Ishikawa (cell line): ENCODE results near the gene TWF1.

ENCODE experiments used
- CEBPB ChIP-seq: IDR thresholded peaks from 2 replicates; pipeline ENCODE4 v1.6.1; 2012
- CREB1 ChIP-seq: IDR thresholded peaks from 2 replicates; pipeline ENCODE4 v1.6.1; 2012; ENCODE audit warnings: low read depth
- EGR1 ChIP-seq: IDR thresholded peaks from 2 replicates; pipeline ENCODE4 v1.6.1; 2012
- EP300 ChIP-seq: IDR thresholded peaks from 2 replicates; pipeline ENCODE4 v1.6.1; 2012; ENCODE audit warnings: borderline replicate concordance
- FOXM1 ChIP-seq: IDR thresholded peaks from 2 replicates; pipeline ENCODE4 v1.6.1; 2012; ENCODE audit warnings: low read depth, borderline replicate concordance
- NFIC ChIP-seq: IDR thresholded peaks from 2 replicates; pipeline ENCODE4 v1.6.1; 2012
- RAD21 ChIP-seq: IDR thresholded peaks from 2 replicates; pipeline ENCODE4 v1.6.1; 2012; ENCODE audit warnings: low read depth
- TAF1 ChIP-seq: IDR thresholded peaks from 2 replicates; pipeline ENCODE4 v1.6.1; 2012; ENCODE audit warnings: low read depth, mild to moderate bottlenecking
- TCF12 ChIP-seq: IDR thresholded peaks from 2 replicates; pipeline ENCODE4 v1.6.1; 2012; ENCODE audit warnings: low read depth
- TEAD4 ChIP-seq: IDR thresholded peaks from 2 replicates; pipeline ENCODE4 v1.6.1; 2012
- YY1 ChIP-seq: IDR thresholded peaks from 2 replicates; pipeline ENCODE4 v1.6.1; 2012; ENCODE audit warnings: low read depth
- ZBTB7A ChIP-seq: IDR thresholded peaks from 2 replicates; pipeline ENCODE4 v1.6.1; 2012; ENCODE audit warnings: low read depth
- TF ChIP-seq, protein P1 (sequence below): IDR thresholded peaks from 2 replicates; pipeline ENCODE4 v1.6.1; 2012
- TF ChIP-seq, protein P2 (sequence below): IDR thresholded peaks from 2 replicates; pipeline ENCODE4 v1.6.1; 2012; ENCODE audit warnings: low read depth, mild to moderate bottlenecking
- TF ChIP-seq, protein P3 (sequence below): IDR thresholded peaks from 2 replicates; pipeline ENCODE4 v1.6.1; 2012

TWF1 gene

DNA sequence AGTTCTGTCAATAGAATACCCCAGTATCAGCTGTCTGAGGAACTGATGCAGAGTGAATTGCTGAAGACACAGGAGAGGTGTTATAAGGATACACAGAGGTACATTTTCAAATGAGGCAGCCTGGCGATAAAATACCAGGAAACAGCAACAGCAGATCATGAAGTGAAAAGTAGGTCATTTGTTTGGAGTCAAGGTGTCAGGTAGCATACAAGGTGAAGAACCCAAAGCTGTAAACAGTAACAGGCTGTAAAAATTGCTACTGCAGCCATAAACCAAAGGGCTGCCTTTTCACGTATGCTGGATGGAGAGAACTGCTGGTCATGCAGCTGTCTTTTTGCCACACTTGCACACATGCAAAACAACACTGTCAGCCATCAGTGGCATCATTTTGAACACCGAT lies 9.3 kb upstream of the TWF1 start:
- TF ChIP-seq YY1 (no peak), ZBTB7A (no peak), TEAD4 (no peak), EGR1 (no peak), RAD21 (no peak), NFIC (no peak), CEBPB (no peak)
- TF ChIP-seq, protein P1, sequence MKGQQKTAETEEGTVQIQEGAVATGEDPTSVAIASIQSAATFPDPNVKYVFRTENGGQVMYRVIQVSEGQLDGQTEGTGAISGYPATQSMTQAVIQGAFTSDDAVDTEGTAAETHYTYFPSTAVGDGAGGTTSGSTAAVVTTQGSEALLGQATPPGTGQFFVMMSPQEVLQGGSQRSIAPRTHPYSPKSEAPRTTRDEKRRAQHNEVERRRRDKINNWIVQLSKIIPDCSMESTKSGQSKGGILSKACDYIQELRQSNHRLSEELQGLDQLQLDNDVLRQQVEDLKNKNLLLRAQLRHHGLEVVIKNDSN, result no peak

DNA sequence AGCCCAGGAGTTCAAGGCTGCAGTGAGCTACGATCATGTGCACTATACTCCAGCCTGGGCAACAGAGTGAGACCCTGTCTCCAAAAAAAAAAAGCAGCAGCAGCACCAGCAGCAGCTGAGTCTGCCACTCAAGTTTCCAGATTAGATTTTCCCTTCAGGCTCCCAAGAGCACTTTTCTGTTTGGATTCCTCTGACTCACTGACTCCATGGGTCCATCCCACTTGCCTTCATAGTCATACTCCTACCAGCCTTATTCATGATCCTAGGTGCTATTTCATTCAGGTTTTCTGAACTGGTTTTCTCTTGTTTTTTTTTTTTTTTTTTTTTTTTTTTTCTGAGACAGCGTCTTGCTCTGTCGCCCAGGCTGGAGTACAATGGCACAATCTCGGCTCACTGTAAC lies 6.8 kb upstream of the TWF1 start:
- TF ChIP-seq TAF1 (no peak), ZBTB7A (no peak)
- TF ChIP-seq, protein P2, sequence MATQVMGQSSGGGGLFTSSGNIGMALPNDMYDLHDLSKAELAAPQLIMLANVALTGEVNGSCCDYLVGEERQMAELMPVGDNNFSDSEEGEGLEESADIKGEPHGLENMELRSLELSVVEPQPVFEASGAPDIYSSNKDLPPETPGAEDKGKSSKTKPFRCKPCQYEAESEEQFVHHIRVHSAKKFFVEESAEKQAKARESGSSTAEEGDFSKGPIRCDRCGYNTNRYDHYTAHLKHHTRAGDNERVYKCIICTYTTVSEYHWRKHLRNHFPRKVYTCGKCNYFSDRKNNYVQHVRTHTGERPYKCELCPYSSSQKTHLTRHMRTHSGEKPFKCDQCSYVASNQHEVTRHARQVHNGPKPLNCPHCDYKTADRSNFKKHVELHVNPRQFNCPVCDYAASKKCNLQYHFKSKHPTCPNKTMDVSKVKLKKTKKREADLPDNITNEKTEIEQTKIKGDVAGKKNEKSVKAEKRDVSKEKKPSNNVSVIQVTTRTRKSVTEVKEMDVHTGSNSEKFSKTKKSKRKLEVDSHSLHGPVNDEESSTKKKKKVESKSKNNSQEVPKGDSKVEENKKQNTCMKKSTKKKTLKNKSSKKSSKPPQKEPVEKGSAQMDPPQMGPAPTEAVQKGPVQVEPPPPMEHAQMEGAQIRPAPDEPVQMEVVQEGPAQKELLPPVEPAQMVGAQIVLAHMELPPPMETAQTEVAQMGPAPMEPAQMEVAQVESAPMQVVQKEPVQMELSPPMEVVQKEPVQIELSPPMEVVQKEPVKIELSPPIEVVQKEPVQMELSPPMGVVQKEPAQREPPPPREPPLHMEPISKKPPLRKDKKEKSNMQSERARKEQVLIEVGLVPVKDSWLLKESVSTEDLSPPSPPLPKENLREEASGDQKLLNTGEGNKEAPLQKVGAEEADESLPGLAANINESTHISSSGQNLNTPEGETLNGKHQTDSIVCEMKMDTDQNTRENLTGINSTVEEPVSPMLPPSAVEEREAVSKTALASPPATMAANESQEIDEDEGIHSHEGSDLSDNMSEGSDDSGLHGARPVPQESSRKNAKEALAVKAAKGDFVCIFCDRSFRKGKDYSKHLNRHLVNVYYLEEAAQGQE, result no peak

DNA sequence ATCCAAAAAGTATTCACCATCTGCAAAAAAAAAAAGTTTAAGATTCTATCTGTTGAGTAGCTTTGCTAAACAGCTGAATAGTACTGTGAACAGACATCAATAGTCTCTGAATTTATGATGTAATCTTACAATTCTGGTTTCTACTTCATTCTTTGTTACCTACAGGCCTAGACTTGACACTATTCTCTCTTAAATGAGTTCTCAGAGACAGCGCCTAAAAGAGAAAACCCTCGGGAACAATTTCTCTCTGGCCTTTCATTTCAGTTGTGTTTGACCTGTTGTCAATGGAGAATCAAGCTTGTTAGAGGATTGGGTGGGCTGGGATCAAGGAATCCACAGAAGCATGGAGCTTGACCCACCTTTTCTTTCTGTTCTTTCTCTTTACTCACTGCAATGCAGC lies 5.9 kb upstream of the TWF1 start:
- TF ChIP-seq TCF12, result no peak
- TF ChIP-seq YY1, result no peak
- no peak for TF ChIP-seq FOXM1

DNA sequence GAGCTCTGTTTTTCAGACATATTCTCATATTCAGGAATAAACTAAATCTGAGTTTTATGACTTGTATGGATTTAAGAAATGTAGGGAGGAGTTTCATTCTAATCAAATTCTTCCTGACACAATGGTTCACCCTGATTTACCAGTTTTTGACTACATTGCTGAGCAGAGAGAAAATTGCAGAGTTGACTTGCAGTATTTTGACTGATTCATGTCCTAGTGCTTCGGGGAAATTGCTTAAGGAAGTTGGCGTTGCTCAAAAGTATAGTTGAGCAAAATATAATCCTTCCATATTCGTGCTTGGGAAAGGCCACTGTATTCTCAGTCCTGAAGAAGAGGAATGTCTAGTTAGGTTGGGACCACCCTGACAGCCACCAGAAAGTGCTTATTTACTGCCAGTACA lies 1.3 kb upstream of the TWF1 start:
- TF ChIP-seq EGR1 (no peak), FOXM1 (no peak), RAD21 (no peak), YY1 (no peak), ZBTB7A (no peak), EP300 (no peak), CREB1 (no peak), CEBPB (no peak), TAF1 (no peak), TCF12 (no peak), NFIC (no peak), TEAD4 (no peak)
- TF ChIP-seq, protein P3, sequence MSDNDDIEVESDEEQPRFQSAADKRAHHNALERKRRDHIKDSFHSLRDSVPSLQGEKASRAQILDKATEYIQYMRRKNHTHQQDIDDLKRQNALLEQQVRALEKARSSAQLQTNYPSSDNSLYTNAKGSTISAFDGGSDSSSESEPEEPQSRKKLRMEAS, result no peak
- TF ChIP-seq, protein P1, result no peak
- TF ChIP-seq, protein P2, result no peak

DNA sequence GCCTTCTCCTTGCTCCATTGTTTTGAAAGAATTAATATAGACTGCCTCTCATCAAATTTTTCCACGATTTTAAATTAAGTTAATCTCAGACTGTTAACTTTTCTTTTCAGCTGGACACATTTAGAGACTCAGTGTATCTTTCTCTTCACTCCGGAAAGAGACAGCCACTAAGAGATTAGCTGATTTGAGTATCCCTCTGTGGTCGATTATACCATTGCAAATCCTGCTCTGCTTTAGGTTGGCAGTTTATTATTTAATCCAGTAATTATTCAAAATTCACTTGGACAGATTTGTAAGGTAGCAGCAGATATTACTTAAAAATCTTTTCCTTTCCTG lies 588 bp upstream of the TWF1 start:
- TF ChIP-seq EGR1 (no peak), FOXM1 (peak; percentile 15; the same call in 1 of the 2 replicates), RAD21 (no peak)

DNA sequence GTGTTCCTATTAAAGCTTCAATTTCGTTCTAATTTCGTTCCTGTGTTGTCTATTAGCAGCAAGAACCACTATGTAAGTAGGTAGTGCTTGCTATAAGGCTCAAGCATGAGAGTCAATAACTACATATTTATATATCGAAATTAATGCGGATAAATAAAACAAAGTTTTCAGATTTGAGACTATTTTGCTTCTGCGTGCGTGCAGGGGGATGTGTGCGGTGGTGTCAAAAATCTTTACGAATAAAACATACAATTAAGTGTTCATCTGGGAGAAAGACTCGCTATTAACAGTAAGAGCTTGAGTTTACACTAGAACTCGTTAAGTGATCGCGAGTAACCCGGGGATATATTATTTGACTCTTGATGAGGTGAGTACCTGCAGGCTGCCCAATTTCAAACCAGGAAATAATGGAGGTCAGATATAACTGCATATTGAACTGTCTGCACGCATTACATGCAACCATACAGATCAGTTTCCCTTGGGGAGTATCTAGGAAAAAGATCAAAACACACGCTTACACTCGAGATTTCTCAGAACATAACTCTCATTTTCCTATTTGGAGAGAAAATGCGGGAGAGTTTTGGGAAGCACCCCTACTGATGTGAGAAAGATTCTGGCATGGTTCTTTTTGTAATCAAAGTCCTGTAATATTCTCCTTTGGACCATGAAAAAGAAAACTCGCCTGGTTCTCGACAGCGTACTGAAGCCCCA lies 813 bp downstream of the TWF1 start:
- TF ChIP-seq FOXM1 (no peak), TCF12 (no peak), CEBPB (no peak), EP300 (no peak), CREB1 (no peak), EGR1 (no peak), TAF1 (no peak)

DNA sequence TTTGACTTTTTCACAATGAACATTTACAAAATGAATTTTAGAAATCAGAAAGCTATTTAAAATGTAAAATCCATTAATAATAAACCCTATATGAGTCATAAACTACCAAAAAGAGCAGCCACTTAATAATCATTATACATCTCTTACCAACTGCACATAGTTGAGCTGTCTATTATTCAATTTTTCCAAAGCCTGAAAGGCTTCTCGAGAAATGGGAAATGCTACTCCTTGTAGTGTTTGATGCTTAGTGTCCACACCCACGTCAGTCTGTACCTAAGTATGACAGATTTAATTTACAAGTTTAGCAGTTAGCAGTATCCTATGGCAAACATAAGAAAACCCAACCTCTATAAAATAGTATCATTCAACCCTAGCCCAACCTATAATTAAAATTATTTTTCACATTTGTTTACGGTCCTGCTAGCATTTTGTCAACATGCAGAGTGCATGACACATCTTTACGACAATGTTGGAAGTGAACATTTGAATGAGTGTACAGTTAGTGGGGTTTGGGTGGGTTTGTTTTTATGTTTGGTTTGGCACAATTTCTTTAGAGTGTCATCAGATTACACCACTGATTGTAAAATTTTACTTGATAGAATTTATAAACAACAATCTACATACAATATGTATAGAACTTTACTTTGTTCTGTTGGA lies 8.4 kb downstream of the TWF1 start:
- TF ChIP-seq RAD21, result no peak
- TF ChIP-seq CREB1, result no peak
- TF ChIP-seq, protein P2, result no peak
- TF ChIP-seq, protein P3, result no peak
- TF ChIP-seq ZBTB7A, result no peak
- no peak for TF ChIP-seq TEAD4
- TF ChIP-seq TCF12, result no peak
- no peak for TF ChIP-seq EGR1
- no peak for TF ChIP-seq NFIC
- TF ChIP-seq, protein P1, result no peak
- TF ChIP-seq YY1, result no peak
- no peak for TF ChIP-seq EP300
